NCI-H1417 treated with DMSO at 0.1 percent for 48 hours (cell line): ENCODE data around the gene SEC22A.

ENCODE experiments used
- DNase-seq: peaks from one replicate; lab custom pipeline; 2025; lab: John Stamatoyannopoulos, UW

Gene SEC22A

GRCh38 chr3:123287962-123288302 lies 86.2 kb downstream of the SEC22A start:
- DNase-seq, result no peak

- no peak for DNase-seq
Measured at GRCh38 chr3:123289391-123290106, 87.8 kb downstream of the SEC22A start.

- no peak for DNase-seq
Measured at GRCh38 chr3:123290107-123290930, 88.6 kb downstream of the SEC22A start.

GRCh38 chr3:123290962-123291361 lies 89.2 kb downstream of the SEC22A start:
- no peak for DNase-seq

GRCh38 chr3:123291404-123291803 lies 89.7 kb downstream of the SEC22A start:
- no peak for DNase-seq

- no peak for DNase-seq
Measured at GRCh38 chr3:123292321-123293310, 90.9 kb downstream of the SEC22A start.

GRCh38 chr3:123294296-123294938 lies 92.7 kb downstream of the SEC22A start:
- no peak for DNase-seq

- DNase-seq, result no peak
Measured at GRCh38 chr3:123295171-123295900, 93.6 kb downstream of the SEC22A start.

GRCh38 chr3:123295901-123296250 lies 94.1 kb downstream of the SEC22A start:
- no peak for DNase-seq

GRCh38 chr3:123296261-123296660 lies 94.5 kb downstream of the SEC22A start:
- no peak for DNase-seq

GRCh38 chr3:123296836-123297626 lies 95.3 kb downstream of the SEC22A start:
- DNase-seq, result no peak

- no peak for DNase-seq
Measured at GRCh38 chr3:123297627-123297899, 95.8 kb downstream of the SEC22A start.

GRCh38 chr3:123298903-123299302 lies 97.2 kb downstream of the SEC22A start:
- DNase-seq, result no peak

GRCh38 chr3:123299581-123299980 lies 97.8 kb downstream of the SEC22A start:
- no peak for DNase-seq

GRCh38 chr3:123300056-123300455 lies 98.3 kb downstream of the SEC22A start:
- DNase-seq, result no peak

GRCh38 chr3:123300583-123300982 lies 98.8 kb downstream of the SEC22A start:
- DNase-seq, result no peak

GRCh38 chr3:123301331-123302184 lies 99.8 kb downstream of the SEC22A start:
- no peak for DNase-seq

GRCh38 chr3:123302961-123303360 lies 101.2 kb downstream of the SEC22A start:
- no peak for DNase-seq

GRCh38 chr3:123303976-123304560 lies 102.3 kb downstream of the SEC22A start:
- no peak for DNase-seq
